Natural killer cell (primary cell): Measurements from ENCODE around the gene TNFSF13B. TPM values are rescaled to one million over a fixed set of nuclear protein-coding genes. Genes with fewer than 3 reads are reported as not detected.

ENCODE experiments used
- ATAC-seq, 3 donors: fragments of 150-1000 bp in 2 of 3; fragments of 200-7000 bp in 1 of 3; cut with Tn5 transposase; 1 replicate in 1 of 3; 2 replicates in 2 of 3; pipeline ENCODE4 v1.10.0; 2021; ENCODE audit warnings: mild to moderate bottlenecking in 2 of 3, moderate library complexity in 2 of 3
- DNase-seq, 2 donors: peaks; one replicate each; pipeline versions ENCODE4 v3.0.0 to v3.0.0-alpha.2; 2013 to 2021; ENCODE audit warnings: mixed read lengths in 1 of 2
- H3K27ac ChIP-seq: one replicate; pipeline ENCODE4 v1.5.1; 2013; ENCODE audit warnings: mild to moderate bottlenecking, low read length
- H3K27me3 ChIP-seq: one replicate; pipeline ENCODE4 v1.6.1; 2013; ENCODE audit warnings: low read length; ENCODE audit not compliant: control insufficient read depth, insufficient read depth
- H3K36me3 ChIP-seq: one replicate; pipeline ENCODE4 v1.6.1; 2013; ENCODE audit warnings: low read length; ENCODE audit not compliant: control insufficient read depth, insufficient read depth
- H3K4me1 ChIP-seq: one replicate; pipeline ENCODE4 v1.6.1; 2013; ENCODE audit warnings: low read length; ENCODE audit not compliant: control insufficient read depth, insufficient read depth
- H3K4me3 ChIP-seq: one replicate; pipeline ENCODE4 v1.5.1; 2013; ENCODE audit warnings: low read length
- H3K9me3 ChIP-seq: one replicate; pipeline ENCODE4 v1.6.1; 2013; ENCODE audit warnings: low read length; ENCODE audit not compliant: control insufficient read depth, insufficient read depth
- H3K27ac Mint-ChIP-seq, 2 donors: one replicate each; pipeline ENCODE4 v1.8.0; 2022; ENCODE audit warnings: mild to moderate bottlenecking in 2 of 2, mixed read lengths in 2 of 2, moderate library complexity in 1 of 2
- H3K27me3 Mint-ChIP-seq, 2 donors: one replicate each; pipeline ENCODE4 v1.8.0; 2022; ENCODE audit warnings: low read depth in 2 of 2, mixed read lengths in 2 of 2
- H3K36me3 Mint-ChIP-seq: one replicate; pipeline ENCODE4 v1.8.0; 2022; ENCODE audit warnings: mixed read lengths
- H3K4me1 Mint-ChIP-seq, 2 donors: one replicate each; pipeline ENCODE4 v1.8.0; 2022; ENCODE audit warnings: mixed read lengths in 2 of 2
- H3K4me3 Mint-ChIP-seq: one replicate; pipeline ENCODE4 v1.8.0; 2022; ENCODE audit warnings: mild to moderate bottlenecking, moderate library complexity, mixed read lengths
- H3K9me3 Mint-ChIP-seq, 2 donors: one replicate each; pipeline ENCODE4 v1.8.0; 2022; ENCODE audit warnings: mixed read lengths in 2 of 2
- WGBS: methylation state at CpG from one replicate; pipeline ENCODE4 v1.1.7; 2013; ENCODE audit warnings: missing lambda C conversion rate; ENCODE audit not compliant: insufficient coverage; 5-methylcytosine and 5-hydroxymethylcytosine counted together
- intact Hi-C: fragments of 100-400 bp; cut with micrococcal nuclease; formaldehyde crosslinking; loops from one replicate; pipeline ENCODE4 v1.14.2; 2022
- total RNA-seq, 4 donors: library from RNA; stranded (reverse); fragments of 120-200 nt in 1 of 4; gene quantifications; one replicate each; pipeline versions ENCODE4 v1.2.3 to v1.2.4, GENCODE V29; 2013 to 2022
- TF ChIP-seq, protein P1 (sequence below): fragments of 200-600 bp; IDR thresholded peaks from one replicate; pipeline ENCODE4 v1.8.0; 2022; ENCODE audit warnings: antibody characterized with exemption

Gene TNFSF13B
- total RNA-seq, 3 donors from 2014 or later (not counting 1 experiment from before 2014, with no cell fraction given), result 4.0 to 9.5 (median 6.3) TPM

- ATAC-seq (peak; percentile 57 to 78 (median 78)), DNase-seq (peak in 1 of 2 donors; percentile 16)
- intact Hi-C loops, result no loop called here
- no peak overlapping the region for H3K4me3 ChIP-seq
- H3K9me3 ChIP-seq, result no peaks in the 10 kb centered on the region
- peaks cover 3% of the 10 kb centered on the region for H3K4me1 ChIP-seq
- H3K27ac ChIP-seq, result no peak overlapping the region
- Mint-ChIP-seq H3K27me3 (peaks cover 8 to 14% of the 10 kb centered on the region in 2 donors), H3K4me1 (peaks cover 0 to 11% of the 10 kb centered on the region in 2 donors), H3K4me3 (no peak overlapping the region), H3K9me3 (no peaks in the 10 kb centered on the region), H3K27ac (peak overlapping the region; percentile 40 to 43), H3K36me3 (no peaks in the 10 kb centered on the region)
- H3K36me3 ChIP-seq, result no peaks in the 10 kb centered on the region
- TF ChIP-seq, protein P1, sequence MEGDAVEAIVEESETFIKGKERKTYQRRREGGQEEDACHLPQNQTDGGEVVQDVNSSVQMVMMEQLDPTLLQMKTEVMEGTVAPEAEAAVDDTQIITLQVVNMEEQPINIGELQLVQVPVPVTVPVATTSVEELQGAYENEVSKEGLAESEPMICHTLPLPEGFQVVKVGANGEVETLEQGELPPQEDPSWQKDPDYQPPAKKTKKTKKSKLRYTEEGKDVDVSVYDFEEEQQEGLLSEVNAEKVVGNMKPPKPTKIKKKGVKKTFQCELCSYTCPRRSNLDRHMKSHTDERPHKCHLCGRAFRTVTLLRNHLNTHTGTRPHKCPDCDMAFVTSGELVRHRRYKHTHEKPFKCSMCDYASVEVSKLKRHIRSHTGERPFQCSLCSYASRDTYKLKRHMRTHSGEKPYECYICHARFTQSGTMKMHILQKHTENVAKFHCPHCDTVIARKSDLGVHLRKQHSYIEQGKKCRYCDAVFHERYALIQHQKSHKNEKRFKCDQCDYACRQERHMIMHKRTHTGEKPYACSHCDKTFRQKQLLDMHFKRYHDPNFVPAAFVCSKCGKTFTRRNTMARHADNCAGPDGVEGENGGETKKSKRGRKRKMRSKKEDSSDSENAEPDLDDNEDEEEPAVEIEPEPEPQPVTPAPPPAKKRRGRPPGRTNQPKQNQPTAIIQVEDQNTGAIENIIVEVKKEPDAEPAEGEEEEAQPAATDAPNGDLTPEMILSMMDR, result no peak
- 20% methylated on average over 4 of the region's 6 CpGs for WGBS
- no peaks in the 10 kb centered on the region for H3K27me3 ChIP-seq
These were observed 56.8 kb downstream of the TNFSF13B start for GRCh38 chr13:108326309-108326708.

DNA sequence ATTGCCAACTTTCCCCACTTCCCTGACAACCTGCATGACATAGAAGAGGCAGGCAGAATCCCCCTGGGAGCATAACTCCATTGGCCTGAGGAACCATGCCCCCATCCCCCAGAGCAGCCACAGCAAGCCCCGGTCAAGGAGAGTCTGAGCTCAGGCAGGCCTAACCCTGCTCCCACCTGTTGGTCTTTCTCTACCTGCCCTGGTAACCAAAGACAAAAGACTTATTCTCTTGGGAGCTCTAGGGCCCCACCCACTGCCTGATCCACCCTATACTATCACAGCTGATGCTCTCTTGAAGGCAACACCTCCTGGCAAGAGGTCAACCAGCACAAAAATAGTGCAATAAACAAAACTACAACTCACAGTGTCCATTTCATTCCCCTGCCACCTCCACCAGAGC is 59.3 kb downstream of the TNFSF13B start:
- intact Hi-C loops, result no loop called here
- H3K36me3 Mint-ChIP-seq, result no peaks in the 10 kb centered on the region
- no peaks in the 10 kb centered on the region for H3K9me3 ChIP-seq
- WGBS, result 94% methylated on average over 1 of the region's 1 CpG
- H3K4me3 ChIP-seq, result no peak overlapping the region
- no peak overlapping the region for H3K27ac Mint-ChIP-seq
- peaks cover 3% of the 10 kb centered on the region for H3K4me1 ChIP-seq
- H3K4me3 Mint-ChIP-seq, result no peak overlapping the region
- TF ChIP-seq, protein P1, result no peak
- DNase-seq, result no peak
- no peak for ATAC-seq
- no peaks in the 10 kb centered on the region for H3K27me3 ChIP-seq
- no peaks in the 10 kb centered on the region for H3K9me3 Mint-ChIP-seq
- no peak overlapping the region for H3K27ac ChIP-seq
- H3K4me1 Mint-ChIP-seq, result peaks cover 0 to 11% of the 10 kb centered on the region in 2 donors
- H3K36me3 ChIP-seq, result no peaks in the 10 kb centered on the region
- H3K27me3 Mint-ChIP-seq, result peaks cover 0 to 5% of the 10 kb centered on the region in 2 donors

DNA sequence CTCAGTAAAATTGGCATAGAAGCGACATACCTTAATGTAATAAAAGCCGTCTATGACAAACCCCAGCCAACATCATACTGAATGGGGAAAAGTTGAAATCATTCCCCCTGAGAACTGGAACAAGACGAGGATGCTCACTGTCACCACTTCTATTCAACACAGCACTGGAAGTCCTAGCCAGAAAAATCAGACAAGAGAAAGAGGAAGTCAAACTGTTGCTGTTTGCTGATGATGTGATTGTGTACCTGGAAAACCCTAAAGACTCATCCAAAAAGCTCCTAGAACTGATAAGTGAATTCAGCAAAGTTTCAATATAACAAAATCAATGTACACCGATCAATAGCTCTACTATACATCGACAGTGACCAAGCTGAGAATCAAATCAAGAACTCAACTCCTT is 63.3 kb downstream of the TNFSF13B start:
- Mint-ChIP-seq H3K4me3 (no peak overlapping the region), H3K4me1 (no peaks in the 10 kb centered on the region)
- 68% methylated on average over 4 of the region's 5 CpGs for WGBS

More for the DNA sequence above, 63.3 kb downstream of the TNFSF13B start:
- Histone ChIP-seq H3K4me1 (no peaks in the 10 kb centered on the region), H3K36me3 (no peaks in the 10 kb centered on the region), H3K9me3 (no peaks in the 10 kb centered on the region), H3K27me3 (no peaks in the 10 kb centered on the region), H3K27ac (no peak overlapping the region), H3K4me3 (no peak overlapping the region)
- no peak for ATAC-seq
- intact Hi-C loops, result no loop called here
- Mint-ChIP-seq H3K36me3 (no peaks in the 10 kb centered on the region), H3K27me3 (peaks cover 4 to 15% of the 10 kb centered on the region in 2 donors), H3K27ac (no peak overlapping the region), H3K9me3 (no peaks in the 10 kb centered on the region)
- DNase-seq, result no peak
- TF ChIP-seq, protein P1, result no peak
